CD4-positive, alpha-beta T cell treated with Interleukin-15 for 1 hour (primary cell): ENCODE data around the gene NBEA.
"Not testable (repeated sequence)": the region's sequence is repeated elsewhere in the genome, so short reads cannot be mapped to it uniquely, and the experiment has no call there.

Source experiments
- DNase-seq: peaks from one replicate; pipeline ENCODE4 v3.0.0-alpha.2; 2020

Gene NBEA

GRCh38 chr13:35599384-35599783, 657.3 kb downstream of the NBEA start:
- no peak for DNase-seq

DNA sequence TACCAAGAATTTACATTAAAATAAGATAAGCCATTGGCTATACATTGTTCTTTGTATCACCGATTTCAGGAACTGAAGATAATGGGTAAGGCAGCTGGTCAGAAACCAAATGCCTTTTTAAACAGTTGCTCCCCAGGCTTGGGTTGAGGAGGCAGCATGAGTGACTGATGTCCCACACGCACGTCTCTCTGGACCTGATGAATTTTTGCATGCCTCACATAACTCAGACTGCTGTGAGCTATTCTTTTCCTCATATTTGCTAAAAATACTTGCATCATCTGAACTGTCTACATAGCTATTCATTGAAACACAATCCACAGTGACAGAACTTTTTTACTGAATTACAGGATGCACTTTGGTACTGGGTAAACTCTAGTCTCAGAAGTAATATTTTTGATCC, 658.1 kb downstream of the NBEA start:
- DNase-seq: no peak

- no peak for DNase-seq
These were observed 661.7 kb downstream of the NBEA start for GRCh38 chr13:35603593-35604285.

DNA sequence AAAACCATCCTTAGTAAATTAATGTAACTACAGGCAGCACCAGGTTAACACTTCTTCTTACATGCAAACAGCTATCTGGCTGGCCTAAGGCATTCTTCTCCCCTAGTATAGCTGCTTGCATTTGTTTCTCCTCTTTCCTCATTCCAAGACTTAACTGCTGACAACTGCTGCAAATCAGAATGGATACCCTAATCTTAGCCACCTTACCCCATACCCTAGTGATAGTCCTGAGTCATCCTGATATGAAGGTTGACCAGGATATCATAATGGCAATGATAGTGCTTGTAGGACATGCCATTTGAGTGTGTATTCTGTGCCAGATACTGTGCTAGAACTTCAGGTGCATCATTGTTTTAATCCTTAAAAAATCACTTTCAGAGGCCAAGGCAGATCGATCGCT, 672.6 kb downstream of the NBEA start:
- no peak for DNase-seq

GRCh38 chr13:35617420-35617819, 675.4 kb downstream of the NBEA start:
- no peak for DNase-seq

DNA sequence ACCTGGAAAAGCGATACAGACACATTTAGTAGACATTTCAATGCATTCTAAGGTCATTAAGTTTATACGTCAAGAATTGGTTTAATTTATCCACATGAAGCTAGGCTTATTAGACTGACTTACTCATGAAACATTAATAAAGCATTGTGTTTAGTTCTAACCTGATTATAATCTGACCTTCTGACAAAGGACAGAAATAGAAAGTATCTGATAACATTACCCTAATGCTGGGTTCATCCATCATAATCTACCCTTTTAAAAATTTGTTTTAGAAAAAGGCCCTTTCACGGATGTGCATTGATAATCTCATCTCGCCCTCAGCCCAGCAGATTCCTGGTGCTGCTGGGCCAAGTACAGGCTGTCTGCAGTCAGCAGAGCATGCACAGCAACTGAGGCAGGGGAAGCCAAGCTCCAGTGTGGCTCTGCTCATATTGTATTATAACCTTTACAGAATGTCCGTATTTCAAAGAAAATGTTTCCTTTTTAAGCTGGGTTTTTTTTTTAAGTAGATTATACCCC, 676.6 kb downstream of the NBEA start:
- DNase-seq: no peak

DNA sequence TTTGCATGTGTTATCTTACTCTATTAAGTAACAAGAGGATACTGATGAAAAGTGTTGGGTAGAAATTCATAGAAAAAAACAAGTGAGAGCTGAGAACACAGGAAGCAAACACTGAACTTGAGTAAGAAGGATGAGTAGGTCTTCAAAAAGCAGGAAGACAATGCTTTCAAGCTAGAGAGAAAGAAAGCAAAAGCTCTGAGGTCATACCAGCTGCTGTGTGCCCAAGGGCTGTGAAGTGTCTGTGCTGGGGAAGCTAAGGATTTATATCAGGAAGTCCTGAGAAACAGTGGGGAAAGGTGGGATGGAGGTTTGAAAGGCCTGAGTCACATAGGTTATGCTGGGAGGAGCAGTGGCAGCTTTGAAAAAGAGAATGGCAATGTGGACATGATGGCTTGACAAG, 679.9 kb downstream of the NBEA start:
- DNase-seq: no peak

DNA sequence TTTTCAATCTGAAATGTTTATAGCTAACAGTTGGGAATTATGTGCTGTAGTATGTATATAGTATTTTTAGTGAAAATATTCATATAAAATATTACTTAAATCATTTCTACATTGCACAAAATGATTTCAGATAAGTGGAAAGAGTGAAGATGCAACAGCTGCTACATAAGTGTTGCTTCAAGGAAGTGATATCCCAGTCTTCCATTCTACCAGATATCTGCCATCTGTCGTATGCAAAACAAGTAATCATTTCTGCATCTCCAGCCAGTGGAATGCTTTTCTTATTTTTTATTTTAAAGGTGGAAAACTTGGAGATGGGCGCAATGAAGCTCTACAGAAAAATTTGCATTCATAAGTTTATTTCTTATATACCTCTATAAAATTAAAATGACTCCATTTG, 687.0 kb downstream of the NBEA start:
- no peak for DNase-seq

- no peak for DNase-seq
These were observed 688.6 kb downstream of the NBEA start for GRCh38 chr13:35630551-35631275.

DNA sequence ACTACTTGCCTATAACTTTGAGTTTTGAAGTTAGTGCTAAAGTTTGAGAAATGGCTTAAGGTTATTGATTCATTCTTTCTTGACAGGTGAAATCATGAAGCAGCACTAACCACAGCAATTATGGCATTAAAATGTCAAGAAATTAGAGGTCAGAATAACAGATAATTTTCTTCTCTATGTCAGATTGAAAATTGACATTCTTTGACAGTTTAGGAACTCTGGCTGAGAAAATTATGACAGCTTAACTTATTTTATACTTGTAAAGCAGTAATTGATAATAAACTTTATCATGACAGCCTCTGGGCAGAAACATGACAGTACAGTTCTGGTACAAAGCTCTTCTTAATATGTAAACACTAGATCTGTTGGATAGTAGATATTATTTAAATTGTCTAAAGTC, 689.6 kb downstream of the NBEA start:
- no peak for DNase-seq

DNA sequence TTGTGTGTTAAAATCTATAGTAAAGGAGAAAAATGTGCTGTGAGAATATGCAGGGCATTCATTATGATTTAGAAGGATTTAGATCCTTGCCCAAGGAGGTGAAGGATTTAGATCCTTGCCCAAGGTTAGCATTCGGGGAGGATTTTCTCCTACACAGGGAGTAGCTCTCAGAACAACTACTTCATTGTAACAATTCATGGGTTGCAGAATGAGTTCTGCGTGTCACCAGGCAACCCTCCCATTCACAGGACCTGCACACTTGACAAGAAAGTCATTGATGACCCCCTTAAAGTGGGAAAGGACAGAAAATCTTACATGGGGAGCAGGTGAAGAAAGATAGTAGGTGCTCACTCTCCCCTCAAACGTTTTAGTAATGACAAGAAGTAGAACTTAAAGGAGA, 701.6 kb downstream of the NBEA start:
- DNase-seq: no peak

DNA sequence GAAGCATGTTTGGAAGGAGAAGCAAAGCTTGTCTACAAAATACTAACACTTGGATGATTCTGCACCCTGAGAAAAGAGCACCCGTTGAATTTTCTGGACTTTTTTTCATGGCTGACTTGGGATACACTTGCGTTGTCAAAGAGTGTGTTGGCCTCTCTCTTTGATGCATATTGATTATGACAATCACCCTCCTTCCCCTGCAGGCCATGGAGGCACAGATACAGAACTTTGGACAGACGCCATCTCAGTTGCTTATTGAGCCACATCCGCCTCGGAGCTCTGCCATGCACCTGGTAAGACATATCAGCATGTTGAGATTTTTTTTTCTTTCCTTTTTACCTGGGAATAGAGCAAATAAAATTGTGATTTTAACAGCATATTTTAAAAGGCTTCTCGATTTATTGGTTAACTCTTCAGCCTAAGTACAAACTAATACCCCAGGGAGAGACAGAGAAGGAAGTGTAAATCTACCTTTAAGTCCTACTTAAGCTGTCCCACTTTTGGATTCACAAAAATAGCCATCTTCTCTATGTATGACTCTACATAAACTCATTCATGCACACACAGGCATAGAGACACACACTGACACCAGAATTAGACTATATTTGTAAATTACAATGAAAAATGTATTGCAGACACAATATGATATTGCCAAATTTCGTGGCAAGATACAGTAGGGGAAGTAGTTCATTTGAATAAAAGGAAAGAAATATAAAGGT, 704.1 kb downstream of the NBEA start:
- no peak for DNase-seq

- no peak for DNase-seq
These were observed 706.1 kb downstream of the NBEA start for GRCh38 chr13:35648201-35648600.

DNA sequence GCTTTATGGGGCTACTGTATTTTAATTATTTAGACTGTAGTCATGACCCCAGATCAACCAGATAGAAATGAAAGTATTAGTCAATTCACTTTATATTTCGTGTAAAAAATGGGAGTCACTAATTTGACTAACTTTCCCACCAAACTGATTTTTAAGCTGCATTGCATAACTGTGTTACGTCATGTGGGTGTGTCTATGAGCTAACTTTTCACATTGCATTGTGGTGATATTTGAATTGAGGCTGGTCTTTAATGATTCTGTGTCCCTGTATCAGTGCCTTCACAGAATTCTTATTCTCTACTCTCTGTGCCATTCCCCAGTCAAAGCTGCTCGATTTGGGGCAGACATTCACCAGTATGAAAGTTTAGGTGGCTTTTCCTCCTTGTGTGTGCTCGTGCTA, 707.1 kb downstream of the NBEA start:
- DNase-seq: no peak

GRCh38 chr13:35659796-35660195, 717.7 kb downstream of the NBEA start:
- DNase-seq: no peak

DNA sequence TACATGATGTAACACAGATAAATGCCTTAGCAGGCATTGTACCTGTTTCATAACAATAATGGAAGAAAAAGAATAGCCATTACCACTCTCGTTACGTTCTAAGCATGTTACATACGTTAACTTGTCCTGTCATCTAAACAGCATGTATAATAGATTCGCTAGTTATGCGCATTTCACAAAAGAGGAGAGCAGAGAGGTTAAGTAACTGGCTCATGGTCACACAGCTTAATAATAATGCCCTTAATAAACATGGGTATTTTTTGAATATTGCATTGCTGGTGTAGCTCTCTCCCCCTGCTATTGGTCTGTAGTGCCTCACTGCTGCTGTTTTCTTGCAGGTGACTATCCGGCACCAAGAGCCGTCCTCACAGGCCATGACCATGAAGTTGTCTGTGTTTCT, 722.7 kb downstream of the NBEA start:
- no peak for DNase-seq

GRCh38 chr13:35669321-35669720, 727.3 kb downstream of the NBEA start:
- no peak for DNase-seq

GRCh38 chr13:35672611-35673010, 730.5 kb downstream of the NBEA start:
- DNase-seq: no peak

- DNase-seq: no peak
These were observed 733.6 kb downstream of the NBEA start for GRCh38 chr13:35675651-35676050.

- not testable (repeated sequence) for DNase-seq
These were observed 735.8 kb downstream of the NBEA start for GRCh38 chr13:35677863-35678262.

DNA sequence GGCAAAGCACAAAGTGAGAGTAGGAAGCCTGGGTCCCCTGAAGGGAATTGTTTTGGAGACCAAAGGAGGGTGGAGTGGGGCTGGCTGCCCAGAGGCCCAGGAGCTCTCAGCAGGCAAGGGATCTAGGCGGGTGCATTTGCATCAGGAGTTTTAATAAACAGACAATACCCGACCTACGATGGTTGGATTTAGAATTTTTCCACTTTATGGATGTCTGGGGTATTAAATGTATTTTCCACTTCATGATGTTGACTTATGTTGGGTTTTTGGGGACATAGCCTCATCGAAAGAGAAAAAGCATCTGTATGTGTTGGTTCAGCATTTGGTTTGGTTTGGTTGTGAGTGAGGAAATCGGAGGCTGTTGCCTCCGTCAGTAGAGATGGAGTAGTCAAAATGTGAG, 739.6 kb downstream of the NBEA start:
- DNase-seq: no peak

DNA sequence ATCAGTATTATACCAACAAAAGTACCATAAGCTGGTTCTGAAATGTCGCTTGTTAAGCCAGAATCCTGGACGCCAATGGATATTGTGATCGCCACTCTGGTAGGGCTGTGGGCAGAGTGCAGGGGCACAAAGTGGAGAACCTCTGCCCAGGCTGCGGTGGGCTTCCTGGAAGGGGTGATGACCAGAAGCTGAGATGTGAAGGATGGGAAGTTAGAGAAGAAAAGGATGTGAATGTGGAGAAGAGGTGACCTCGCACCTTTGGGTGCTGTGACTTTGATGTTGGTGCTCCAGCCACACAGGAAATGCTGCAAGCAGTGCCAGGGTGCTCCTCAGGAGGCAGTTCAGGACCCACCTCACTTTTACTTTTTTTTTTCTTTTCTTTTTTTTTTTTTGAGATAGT, 742.4 kb downstream of the NBEA start:
- DNase-seq: no peak

- DNase-seq: no peak
These were observed 745.3 kb downstream of the NBEA start for GRCh38 chr13:35687336-35687735.
